HG02970 (cell line): Measurements from ENCODE around the gene PCID2.
"Not testable (repeated sequence)": the region's sequence is repeated elsewhere in the genome, so short reads cannot be mapped to it uniquely, and the experiment has no call there.

Experiments used
- ATAC-seq: cut with Tn5 transposase; IDR thresholded peaks from one replicate; pipeline ENCODE4 v1.9.1; 2021; ENCODE audit warnings: mild to moderate bottlenecking, moderate library complexity, moderate number of reproducible peaks; ENCODE audit not compliant: unreplicated experiment, low FRiP score

Gene PCID2

GRCh38 chr13:113208421-113209335 lies at the start of gene PCID2:
Gene PCID2 (minus strand): TSS chr13:113208669. CDS start chr13:113208634, 35 bp downstream.
- ATAC-seq: peak; percentile 70

GRCh38 chr13:113257908-113258307 lies 49.4 kb upstream of the PCID2 start:
- ATAC-seq: not testable (repeated sequence)

GRCh38 chr13:113252516-113253095 lies 44.1 kb upstream of the PCID2 start:
- ATAC-seq: no peak

- no peak for ATAC-seq
These were observed 37.7 kb upstream of the PCID2 start for GRCh38 chr13:113245849-113246796.

GRCh38 chr13:113243847-113244246 lies 35.4 kb upstream of the PCID2 start:
- no peak for ATAC-seq

GRCh38 chr13:113241623-113242022 lies 33.2 kb upstream of the PCID2 start:
- ATAC-seq: not testable (repeated sequence)

- no peak for ATAC-seq
These were observed 31.5 kb upstream of the PCID2 start for GRCh38 chr13:113239986-113240385.

GRCh38 chr13:113239357-113239756 lies 30.9 kb upstream of the PCID2 start:
- ATAC-seq: no peak

GRCh38 chr13:113238536-113238935 lies 30.1 kb upstream of the PCID2 start:
- ATAC-seq: no peak

- ATAC-seq: no peak
These were observed 24.6 kb upstream of the PCID2 start for GRCh38 chr13:113233101-113233500.

- ATAC-seq: no peak
These were observed 23.9 kb upstream of the PCID2 start for GRCh38 chr13:113232208-113233003.

- ATAC-seq: no peak
These were observed 23.1 kb upstream of the PCID2 start for GRCh38 chr13:113231306-113232207.

- ATAC-seq: no peak
These were observed 21.3 kb upstream of the PCID2 start for GRCh38 chr13:113229791-113230190.

- no peak for ATAC-seq
These were observed 20.7 kb upstream of the PCID2 start for GRCh38 chr13:113229161-113229560.

GRCh38 chr13:113226873-113227450 lies 18.5 kb upstream of the PCID2 start:
- no peak for ATAC-seq

- no peak for ATAC-seq
These were observed 17.0 kb upstream of the PCID2 start for GRCh38 chr13:113225515-113225914.

GRCh38 chr13:113224486-113224885 lies 16.0 kb upstream of the PCID2 start:
- no peak for ATAC-seq

GRCh38 chr13:113223070-113223469 lies 14.6 kb upstream of the PCID2 start:
- ATAC-seq: no peak

- ATAC-seq: no peak
These were observed 12.4 kb upstream of the PCID2 start for GRCh38 chr13:113220877-113221276.
